GM12878 (cell line): Measurements from ENCODE around the gene EEF1A2. TPM values are rescaled to one million over a fixed set of nuclear protein-coding genes. Genes with fewer than 3 reads are reported as not detected.
A peak's percentile ranks its signal among the peaks of the same experiment; 100 is the strongest.

Experiments
- ATF7 ChIP-seq: fragments of 450-650 bp; IDR thresholded peaks from 2 replicates; pipeline ENCODE4 v1.6.1; 2016; ENCODE audit warnings: low read depth, mild to moderate bottlenecking
- BCL11A ChIP-seq: IDR thresholded peaks from 2 replicates; pipeline ENCODE4 v1.6.1; 2011; ENCODE audit warnings: low read depth, low read length
- CBFB ChIP-seq: IDR thresholded peaks from 2 replicates; pipeline ENCODE4 v1.6.1; 2016; ENCODE audit warnings: antibody characterized with exemption, low read depth
- CBX5 ChIP-seq: sonication (generic); IDR thresholded peaks from 2 replicates; pipeline ENCODE4 v1.6.1; 2016; ENCODE audit warnings: low read depth, moderate library complexity, mild to moderate bottlenecking, inconsistent platforms
- IKZF1 ChIP-seq: fragments of 450-650 bp; conservative IDR thresholded peaks from 2 replicates; pipeline ENCODE4 v1.6.1; 2017; ENCODE audit warnings: antibody characterized with exemption, mild to moderate bottlenecking
- MAX ChIP-seq: IDR thresholded peaks from 2 replicates; pipeline ENCODE4 v1.6.1; 2012; ENCODE audit warnings: low read depth, low read length, improper control_type of control experiment
- polyA plus RNA-seq, 11 experiments: library from polyadenylated mRNA; depleted of rRNA in 4 of 11; unstranded in 6 of 11; stranded (reverse) in 5 of 11; fragments of >200 nt; fragmentation: Nextera tagmentation in 4 of 11; fragmentation: Illumina TruSeq in 1 of 11; extraction: Ambion mirVana in 4 of 11; extraction: Trizol in 1 of 11; gene quantifications; 1 replicate in 1 of 11; 2 replicates in 10 of 11; pipeline versions ENCODE4 v1.2.1 to v1.2.3, GENCODE V29; 2011 to 2016; ENCODE audit warnings: inconsistent platforms in 2 of 11, missing spikeins in 2 of 11, low read depth in 1 of 11
- total RNA-seq, 4 experiments: library from RNA; depleted of rRNA in 3 of 4; stranded (reverse); fragments of >200 nt in 3 of 4; fragmentation: Illumina TruSeq in 1 of 4; extraction: Trizol in 1 of 4; gene quantifications; 2 replicates each; pipeline versions ENCODE4 v1.2.1 to v1.2.3, GENCODE V29; 2013 to 2021
- TF ChIP-seq, protein P1 (sequence below): IDR thresholded peaks from 2 replicates; pipeline ENCODE4 v1.6.1; 2011; ENCODE audit warnings: mild to moderate bottlenecking, low read depth, low read length, moderate library complexity; ENCODE audit not compliant: insufficient replicate concordance
- TF ChIP-seq, protein P2 (sequence below), 3 experiments: IDR thresholded peaks in 2 of 3; conservative IDR thresholded peaks in 1 of 3; 2 replicates each; pipeline ENCODE4 v1.5.1; 2011; ENCODE audit warnings: low read depth in 3 of 3, low read length in 3 of 3, mild to moderate bottlenecking in 3 of 3, control low read depth in 2 of 3, moderate library complexity in 2 of 3, inconsistent platforms in 1 of 3, mixed read lengths in 1 of 3; ENCODE audit not compliant: control insufficient read depth in 2 of 3, insufficient read depth in 1 of 3; ENCODE audit errors: extremely low read depth in 1 of 3
- TF ChIP-seq, protein P3 (sequence below): IDR thresholded peaks from 2 replicates; pipeline ENCODE4 v1.6.1; 2012; ENCODE audit warnings: low read depth, low read length, improper control_type of control experiment

EEF1A2 gene
- total and polyA plus RNA-seq, 10 of the 15 experiments (the other 5 are each of a cell fraction or from before 2014, with no cell fraction given) = 0.56 TPM; not detected in 9

GRCh38 chr20:63542696-63543095 is 43.8 kb upstream of the EEF1A2 start (continued):
- TF ChIP-seq, protein P1, sequence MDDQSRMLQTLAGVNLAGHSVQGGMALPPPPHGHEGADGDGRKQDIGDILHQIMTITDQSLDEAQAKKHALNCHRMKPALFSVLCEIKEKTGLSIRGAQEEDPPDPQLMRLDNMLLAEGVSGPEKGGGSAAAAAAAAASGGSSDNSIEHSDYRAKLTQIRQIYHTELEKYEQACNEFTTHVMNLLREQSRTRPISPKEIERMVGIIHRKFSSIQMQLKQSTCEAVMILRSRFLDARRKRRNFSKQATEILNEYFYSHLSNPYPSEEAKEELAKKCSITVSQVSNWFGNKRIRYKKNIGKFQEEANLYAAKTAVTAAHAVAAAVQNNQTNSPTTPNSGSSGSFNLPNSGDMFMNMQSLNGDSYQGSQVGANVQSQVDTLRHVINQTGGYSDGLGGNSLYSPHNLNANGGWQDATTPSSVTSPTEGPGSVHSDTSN = no peak
- TF ChIP-seq BCL11A (no peak), MAX (no peak), IKZF1 (peak; percentile 69), ATF7 (peak; percentile 41), CBX5 (no peak), CBFB (no peak)
- TF ChIP-seq, protein P2, sequence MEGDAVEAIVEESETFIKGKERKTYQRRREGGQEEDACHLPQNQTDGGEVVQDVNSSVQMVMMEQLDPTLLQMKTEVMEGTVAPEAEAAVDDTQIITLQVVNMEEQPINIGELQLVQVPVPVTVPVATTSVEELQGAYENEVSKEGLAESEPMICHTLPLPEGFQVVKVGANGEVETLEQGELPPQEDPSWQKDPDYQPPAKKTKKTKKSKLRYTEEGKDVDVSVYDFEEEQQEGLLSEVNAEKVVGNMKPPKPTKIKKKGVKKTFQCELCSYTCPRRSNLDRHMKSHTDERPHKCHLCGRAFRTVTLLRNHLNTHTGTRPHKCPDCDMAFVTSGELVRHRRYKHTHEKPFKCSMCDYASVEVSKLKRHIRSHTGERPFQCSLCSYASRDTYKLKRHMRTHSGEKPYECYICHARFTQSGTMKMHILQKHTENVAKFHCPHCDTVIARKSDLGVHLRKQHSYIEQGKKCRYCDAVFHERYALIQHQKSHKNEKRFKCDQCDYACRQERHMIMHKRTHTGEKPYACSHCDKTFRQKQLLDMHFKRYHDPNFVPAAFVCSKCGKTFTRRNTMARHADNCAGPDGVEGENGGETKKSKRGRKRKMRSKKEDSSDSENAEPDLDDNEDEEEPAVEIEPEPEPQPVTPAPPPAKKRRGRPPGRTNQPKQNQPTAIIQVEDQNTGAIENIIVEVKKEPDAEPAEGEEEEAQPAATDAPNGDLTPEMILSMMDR (IDR thresholded peaks at IDR 0.05 in 2 of 3, conservative IDR thresholded peaks at IDR 0.05 in 1 of 3; ENCODE audit: control insufficient read depth in 2 of 3, extremely low read depth in 1 of 3, insufficient read depth in 1 of 3, low read depth in 3 of 3, low read length in 3 of 3) = no peak
- TF ChIP-seq, protein P3, sequence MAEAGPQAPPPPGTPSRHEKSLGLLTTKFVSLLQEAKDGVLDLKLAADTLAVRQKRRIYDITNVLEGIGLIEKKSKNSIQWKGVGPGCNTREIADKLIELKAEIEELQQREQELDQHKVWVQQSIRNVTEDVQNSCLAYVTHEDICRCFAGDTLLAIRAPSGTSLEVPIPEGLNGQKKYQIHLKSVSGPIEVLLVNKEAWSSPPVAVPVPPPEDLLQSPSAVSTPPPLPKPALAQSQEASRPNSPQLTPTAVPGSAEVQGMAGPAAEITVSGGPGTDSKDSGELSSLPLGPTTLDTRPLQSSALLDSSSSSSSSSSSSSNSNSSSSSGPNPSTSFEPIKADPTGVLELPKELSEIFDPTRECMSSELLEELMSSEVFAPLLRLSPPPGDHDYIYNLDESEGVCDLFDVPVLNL = no peak
- TF ChIP-seq, all 136 proteins: peak for 27
